Measurements from ENCODE around the gene CMTM8. TPM values are rescaled to one million over a fixed set of nuclear protein-coding genes. Genes with fewer than 3 reads are reported as not detected.
"Not testable (repeated sequence)": the region's sequence is repeated elsewhere in the genome, so short reads cannot be mapped to it uniquely, and the experiment has no call there.

CMTM8 gene, protein sequence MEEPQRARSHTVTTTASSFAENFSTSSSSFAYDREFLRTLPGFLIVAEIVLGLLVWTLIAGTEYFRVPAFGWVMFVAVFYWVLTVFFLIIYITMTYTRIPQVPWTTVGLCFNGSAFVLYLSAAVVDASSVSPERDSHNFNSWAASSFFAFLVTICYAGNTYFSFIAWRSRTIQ
- total RNA-seq = 5.7 TPM
- long read RNA-seq, transcript CMTM8-201 (4 exons, 1,174 nt) = major isoform, 7 of 11 reads
- long read RNA-seq, partial matches to known transcripts = 0 of 11 reads
- long read RNA-seq, other reads (novel, unspliced or antisense) = 3 of 11 reads

DNA sequence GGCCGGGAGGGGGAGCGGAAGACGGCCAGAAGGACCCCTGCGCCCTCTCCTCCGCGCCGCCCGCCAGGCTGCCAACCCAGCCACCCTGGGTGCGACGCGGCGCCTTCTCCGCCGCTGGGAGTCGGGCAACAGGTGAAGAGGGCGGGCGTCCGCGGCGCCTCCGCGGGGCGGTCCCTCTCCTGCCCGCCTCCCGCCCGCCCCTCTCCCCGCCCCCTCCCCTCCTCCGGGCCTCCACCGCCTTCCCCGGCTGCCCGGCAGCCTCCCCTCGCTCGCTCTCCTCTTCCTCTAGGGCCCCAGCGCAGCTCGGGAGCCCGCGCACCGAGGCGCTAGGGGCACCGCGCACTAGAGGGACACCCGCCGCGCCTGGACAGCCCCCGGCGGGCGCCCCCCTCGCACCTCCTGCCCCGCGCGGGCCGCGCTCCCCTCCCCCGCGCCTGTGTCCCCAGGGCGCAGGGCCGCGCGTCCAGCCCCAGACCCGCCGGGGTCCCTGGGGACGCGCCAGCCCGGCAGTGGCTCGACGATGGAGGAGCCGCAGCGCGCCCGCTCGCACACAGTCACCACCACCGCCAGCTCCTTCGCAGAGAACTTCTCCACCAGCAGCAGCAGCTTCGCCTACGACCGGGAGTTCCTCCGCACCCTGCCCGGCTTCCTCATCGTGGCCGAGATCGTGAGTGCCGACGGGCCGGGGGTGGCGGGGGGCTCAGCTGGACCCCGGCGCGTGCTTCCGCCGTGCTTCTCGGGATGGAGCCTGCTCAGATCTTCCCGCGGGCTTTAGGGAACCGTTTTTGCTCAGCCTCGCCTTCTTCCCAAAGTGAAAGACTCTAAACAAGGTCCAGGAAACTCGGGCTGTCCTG is at the start of gene CMTM8:
Gene CMTM8, plus strand, starts transcription at position 228 of the 854 bp plus-strand sequence. Its CDS starts 293 bp downstream, at position 521.
- intact Hi-C loops (cut with micrococcal nuclease) = loop anchor here (5.0 kb wide), 1 partner anchor 36 kb away; no protein-coding TSS in a partner anchor
- peak within 1 kb of the TSS; percentile 88 for H3K4me3 ChIP-seq
- peaks cover 41% of the 10 kb centered on the region for H3K4me1 ChIP-seq
- H3K27me3 ChIP-seq (ENCODE audit: low read depth) = no peaks in the 10 kb centered on the region
- peak; percentile 43 for DNase-seq
- H3K36me3 ChIP-seq = no peaks in the 10 kb centered on the region
- peaks cover 15% of the 10 kb centered on the region for H3K9me3 ChIP-seq (replicated peaks)
- TF ChIP-seq, protein P1, sequence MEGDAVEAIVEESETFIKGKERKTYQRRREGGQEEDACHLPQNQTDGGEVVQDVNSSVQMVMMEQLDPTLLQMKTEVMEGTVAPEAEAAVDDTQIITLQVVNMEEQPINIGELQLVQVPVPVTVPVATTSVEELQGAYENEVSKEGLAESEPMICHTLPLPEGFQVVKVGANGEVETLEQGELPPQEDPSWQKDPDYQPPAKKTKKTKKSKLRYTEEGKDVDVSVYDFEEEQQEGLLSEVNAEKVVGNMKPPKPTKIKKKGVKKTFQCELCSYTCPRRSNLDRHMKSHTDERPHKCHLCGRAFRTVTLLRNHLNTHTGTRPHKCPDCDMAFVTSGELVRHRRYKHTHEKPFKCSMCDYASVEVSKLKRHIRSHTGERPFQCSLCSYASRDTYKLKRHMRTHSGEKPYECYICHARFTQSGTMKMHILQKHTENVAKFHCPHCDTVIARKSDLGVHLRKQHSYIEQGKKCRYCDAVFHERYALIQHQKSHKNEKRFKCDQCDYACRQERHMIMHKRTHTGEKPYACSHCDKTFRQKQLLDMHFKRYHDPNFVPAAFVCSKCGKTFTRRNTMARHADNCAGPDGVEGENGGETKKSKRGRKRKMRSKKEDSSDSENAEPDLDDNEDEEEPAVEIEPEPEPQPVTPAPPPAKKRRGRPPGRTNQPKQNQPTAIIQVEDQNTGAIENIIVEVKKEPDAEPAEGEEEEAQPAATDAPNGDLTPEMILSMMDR (IDR thresholded peaks at IDR 0.05; ENCODE audit: borderline replicate concordance) = no peak
- peak within 1 kb of the TSS; percentile 92 for H3K27ac ChIP-seq (replicated peaks)

DNA sequence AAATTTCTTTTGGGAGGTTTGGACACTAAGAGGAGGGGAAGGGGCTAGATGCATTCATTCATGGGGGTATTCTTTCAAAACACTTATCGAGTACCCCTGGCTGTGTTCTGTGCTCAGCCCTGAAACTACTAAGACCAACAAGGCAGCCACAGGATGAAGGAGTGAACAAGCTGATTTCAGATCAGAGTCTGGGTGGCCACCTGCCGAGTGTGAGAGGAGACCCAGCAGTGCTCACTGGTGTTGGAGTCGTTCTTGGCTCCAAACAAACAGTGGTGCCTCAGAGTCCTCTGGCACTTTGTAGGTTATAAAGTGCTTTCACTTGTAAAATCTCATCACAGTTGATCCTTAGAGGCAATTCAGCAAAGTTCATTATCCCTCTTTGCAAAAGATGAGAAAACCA is 48.8 kb upstream of the CMTM8 start:
- intact Hi-C loops (cut with micrococcal nuclease) = no loop called here
- DNase-seq = no peak
- H3K36me3 ChIP-seq = no peaks in the 10 kb centered on the region
- H3K4me3 ChIP-seq = no peak overlapping the region
- peaks cover 7% of the 10 kb centered on the region for H3K4me1 ChIP-seq
- no peak overlapping the region for H3K27ac ChIP-seq (replicated peaks)
- TF ChIP-seq, protein P1 (IDR thresholded peaks at IDR 0.05; ENCODE audit: borderline replicate concordance) = no peak
- H3K9me3 ChIP-seq (replicated peaks) = no peaks in the 10 kb centered on the region
- no peaks in the 10 kb centered on the region for H3K27me3 ChIP-seq (ENCODE audit: low read depth)

DNA sequence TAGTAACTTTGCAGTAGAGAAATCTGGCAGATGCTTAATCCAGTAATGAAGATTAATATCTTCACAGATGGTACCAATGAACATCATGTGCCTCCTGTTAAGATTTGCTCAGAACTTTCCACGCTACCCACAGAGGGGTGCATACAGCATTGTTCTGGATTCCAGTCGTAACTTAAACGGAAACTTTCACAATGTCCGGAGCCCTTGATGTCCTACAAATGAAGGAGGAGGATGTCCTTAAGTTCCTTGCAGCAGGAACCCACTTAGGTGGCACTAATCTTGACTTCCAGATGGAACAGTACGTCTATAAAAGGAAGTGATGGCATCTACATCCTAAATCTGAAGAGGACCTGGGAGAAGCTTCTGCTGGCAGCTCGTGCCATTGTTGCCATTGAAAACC is 47.9 kb upstream of the CMTM8 start:
- H3K27me3 ChIP-seq (ENCODE audit: low read depth); H3K9me3 ChIP-seq (replicated peaks); H3K4me3 ChIP-seq; DNase-seq; intact Hi-C loops (cut with micrococcal nuclease); H3K36me3 ChIP-seq: not testable (repeated sequence)
- H3K4me1 ChIP-seq = peaks cover 13% of the 10 kb centered on the region
- H3K27ac ChIP-seq (replicated peaks) = peak overlapping the region; percentile 27

DNA sequence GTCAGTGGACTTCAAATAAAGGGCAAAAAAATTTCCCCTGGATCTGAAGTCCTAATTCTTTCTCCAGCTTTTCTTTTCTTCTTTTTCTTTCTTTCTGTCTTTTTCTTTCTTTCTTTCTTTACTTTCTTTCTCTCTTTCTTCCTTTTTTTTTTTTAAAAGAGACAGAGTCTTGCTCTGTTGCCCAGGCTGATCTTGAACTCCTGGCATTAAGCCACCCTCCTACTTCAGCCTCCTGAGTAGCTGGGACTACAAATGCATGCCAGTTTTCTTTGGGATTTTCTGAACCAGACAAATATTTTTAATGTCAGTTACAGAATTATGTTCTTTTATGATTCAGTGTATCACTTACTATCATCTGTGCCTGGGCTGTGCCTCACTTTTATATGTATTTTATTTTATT is 45.4 kb upstream of the CMTM8 start:
- Histone ChIP-seq H3K4me1 (peaks cover 28% of the 10 kb centered on the region), H3K27me3 (ENCODE audit: low read depth) (no peaks in the 10 kb centered on the region), H3K27ac (replicated peaks) (no peak overlapping the region), H3K9me3 (replicated peaks) (no peaks in the 10 kb centered on the region), H3K4me3 (no peak overlapping the region), H3K36me3 (no peaks in the 10 kb centered on the region)
- TF ChIP-seq, protein P1 (IDR thresholded peaks at IDR 0.05; ENCODE audit: borderline replicate concordance) = no peak
- DNase-seq = no peak
- intact Hi-C loops (cut with micrococcal nuclease) = no loop called here

DNA sequence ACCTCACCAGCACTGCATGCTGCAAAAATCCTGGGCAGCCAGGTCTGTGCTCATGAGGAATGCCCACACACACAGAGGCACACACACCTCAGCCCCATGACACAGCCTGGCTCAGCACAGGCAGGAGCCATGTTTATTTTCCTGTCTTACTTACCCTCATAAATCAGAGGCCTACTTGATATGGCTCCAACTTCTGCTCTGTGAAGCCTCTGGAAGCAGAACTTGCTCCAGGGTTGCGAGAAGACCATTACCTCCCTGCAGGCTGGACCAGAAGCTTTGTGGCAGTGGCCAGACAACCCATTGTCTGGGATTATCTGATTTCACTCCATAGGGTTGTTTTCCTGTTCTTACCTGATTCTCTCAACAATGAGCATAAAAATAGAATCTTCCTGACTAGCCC is 43.8 kb upstream of the CMTM8 start:
- H3K9me3 ChIP-seq (replicated peaks) = no peaks in the 10 kb centered on the region
- TF ChIP-seq, protein P1 (IDR thresholded peaks at IDR 0.05; ENCODE audit: borderline replicate concordance) = no peak
- H3K4me1 ChIP-seq = peaks cover 41% of the 10 kb centered on the region
- intact Hi-C loops (cut with micrococcal nuclease) = no loop called here
- no peaks in the 10 kb centered on the region for H3K27me3 ChIP-seq (ENCODE audit: low read depth)
- DNase-seq = no peak
- H3K4me3 ChIP-seq = no peak overlapping the region
- H3K27ac ChIP-seq (replicated peaks) = peak overlapping the region; percentile 72
- H3K36me3 ChIP-seq = no peaks in the 10 kb centered on the region

All from left ventricle myocardium inferior (tissue), 1 donor.